HEK293T (cell line): Measurements from ENCODE around the gene SLC11A1.

Source experiments
- FOXA1 ChIP-seq: fragments of 450-650 bp; IDR thresholded peaks from 2 replicates; pipeline ENCODE4 v1.6.1; 2016; ENCODE audit warnings: mild to moderate bottlenecking
- NFRKB ChIP-seq: fragments of 450-650 bp; IDR thresholded peaks from 2 replicates; pipeline ENCODE4 v1.6.1; 2016; ENCODE audit warnings: mild to moderate bottlenecking, moderate library complexity
- SP1 ChIP-seq: fragments of 450-650 bp; IDR thresholded peaks from 2 replicates; pipeline ENCODE4 v1.6.1; 2017

DNA sequence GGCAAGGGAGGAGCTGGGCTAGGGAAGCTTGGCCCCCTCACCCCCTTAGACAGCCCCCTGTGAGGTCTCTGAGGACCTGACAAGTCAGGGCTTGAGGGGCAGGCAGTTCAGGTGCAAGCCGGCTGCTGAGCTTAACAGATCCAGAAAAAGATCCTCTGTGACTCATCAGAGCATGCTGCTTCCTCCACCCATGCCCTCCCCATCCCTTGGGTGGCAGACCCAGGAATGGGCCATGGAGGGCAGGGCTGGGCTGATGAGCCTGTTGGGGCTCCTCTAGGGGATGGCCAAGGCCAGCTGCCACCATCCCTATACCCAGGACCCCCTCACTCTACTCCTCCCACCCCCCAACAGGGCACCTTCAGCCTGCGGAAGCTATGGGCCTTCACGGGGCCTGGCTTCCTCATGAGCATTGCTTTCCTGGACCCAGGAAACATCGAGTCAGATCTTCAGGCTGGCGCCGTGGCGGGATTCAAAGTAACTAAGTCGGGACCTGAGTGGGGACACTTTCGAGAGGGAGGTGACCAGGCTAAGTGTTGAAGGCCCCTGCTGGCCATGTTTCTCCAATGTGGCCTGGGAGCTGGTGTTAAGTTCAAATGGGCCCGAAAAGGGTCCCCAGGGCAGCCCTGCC lies 1.9 kb downstream of the SLC11A1 start:
- no peak for TF ChIP-seq SP1
- TF ChIP-seq FOXA1, result no peak
- TF ChIP-seq NFRKB, result no peak
